Neural progenitor cell (in vitro differentiated cells): ENCODE data around the gene AGPS. TPM values are rescaled to one million over a fixed set of nuclear protein-coding genes. Genes with fewer than 3 reads are reported as not detected.

Experiments used
- DNase-seq: peaks from one replicate; pipeline ENCODE4 v3.0.0-alpha.2; 2016; ENCODE audit warnings: low spot score
- H2AFZ ChIP-seq: fragments of 200-600 bp; sonication (generic); replicated peaks from 2 replicates; pipeline ENCODE4 v1.6.1; 2016; ENCODE audit warnings: antibody characterized with exemption
- H3F3A ChIP-seq: fragments of 200-600 bp; sonication (generic); 2 replicates; pipeline ENCODE4 v1.6.1; 2016; ENCODE audit warnings: antibody characterized with exemption, low read depth
- H3K27ac ChIP-seq: fragments of 200-600 bp; sonication (generic); 2 replicates; pipeline ENCODE4 v1.5.1; 2016; ENCODE audit warnings: mild to moderate bottlenecking
- H3K27me3 ChIP-seq: fragments of 200-600 bp; sonication (generic); 2 replicates; pipeline ENCODE4 v1.6.1; 2016; ENCODE audit warnings: mild to moderate bottlenecking, moderate library complexity
- H3K36me3 ChIP-seq: fragments of 200-600 bp; sonication (generic); 2 replicates; pipeline ENCODE4 v1.5.1; 2016
- H3K4me1 ChIP-seq: fragments of 200-600 bp; sonication (generic); 2 replicates; pipeline ENCODE4 v1.6.1; 2016; ENCODE audit warnings: mixed run types
- H3K4me2 ChIP-seq: fragments of 200-600 bp; sonication (generic); 2 replicates; pipeline ENCODE4 v1.6.1; 2016
- H3K4me3 ChIP-seq: fragments of 200-600 bp; sonication (generic); 2 replicates; pipeline ENCODE4 v1.5.1; 2016
- H3K79me2 ChIP-seq: fragments of 200-600 bp; sonication (generic); 2 replicates; pipeline ENCODE4 v1.6.1; 2016; ENCODE audit warnings: low read depth
- H3K9ac ChIP-seq: fragments of 200-600 bp; sonication (generic); 2 replicates; pipeline ENCODE4 v1.6.1; 2016
- H3K9me3 ChIP-seq: fragments of 200-600 bp; sonication (generic); 2 replicates; pipeline ENCODE4 v1.5.1; 2016; ENCODE audit warnings: low read depth
- H4K20me1 ChIP-seq: fragments of 200-600 bp; sonication (generic); 2 replicates; pipeline ENCODE4 v1.6.1; 2016; ENCODE audit warnings: low read depth
- H3K27ac Mint-ChIP-seq: 3 replicates; pipeline ENCODE4 v1.8.0; 2021; ENCODE audit warnings: mixed read lengths
- H3K27me3 Mint-ChIP-seq: 2 replicates; pipeline ENCODE4 v1.8.0; 2022; ENCODE audit warnings: low read depth, mild to moderate bottlenecking, inconsistent platforms, moderate library complexity, mixed read lengths; ENCODE audit not compliant: insufficient read depth
- H3K36me3 Mint-ChIP-seq: 3 replicates; pipeline ENCODE4 v1.8.0; 2021; ENCODE audit warnings: mixed read lengths
- H3K4me1 Mint-ChIP-seq: 3 replicates; pipeline ENCODE4 v1.8.0; 2021; ENCODE audit warnings: mixed read lengths
- H3K4me3 Mint-ChIP-seq: 3 replicates; pipeline ENCODE4 v1.8.0; 2021; ENCODE audit warnings: mild to moderate bottlenecking, moderate library complexity, mixed read lengths
- H3K9me3 Mint-ChIP-seq: 3 replicates; pipeline ENCODE4 v1.8.0; 2020; ENCODE audit warnings: mixed read lengths
- EZH2 ChIP-seq: fragments of 200-600 bp; sonication (generic); IDR thresholded peaks from 2 replicates; pipeline ENCODE4 v1.6.1; 2017; ENCODE audit warnings: antibody characterized with exemption, mild to moderate bottlenecking, moderate library complexity
- EZH2phosphoT487 ChIP-seq: fragments of 200-600 bp; sonication (generic); IDR thresholded peaks from 2 replicates; pipeline ENCODE4 v1.6.1; 2017; ENCODE audit warnings: antibody characterized with exemption
- total RNA-seq: library from RNA; depleted of rRNA; stranded (reverse); fragments of >200 nt; gene quantifications from 2 replicates; pipeline ENCODE4 v1.2.3, GENCODE V29; 2015; ENCODE audit warnings: low replicate concordance
- TF ChIP-seq, protein P1 (sequence below): fragments of 200-600 bp; sonication (generic); IDR thresholded peaks from 2 replicates; pipeline ENCODE4 v1.5.1; 2017; ENCODE audit warnings: antibody characterized with exemption, mild to moderate bottlenecking

The AGPS gene
- total RNA-seq, 1 donor from 2014 or later: 63.5 TPM

DNA sequence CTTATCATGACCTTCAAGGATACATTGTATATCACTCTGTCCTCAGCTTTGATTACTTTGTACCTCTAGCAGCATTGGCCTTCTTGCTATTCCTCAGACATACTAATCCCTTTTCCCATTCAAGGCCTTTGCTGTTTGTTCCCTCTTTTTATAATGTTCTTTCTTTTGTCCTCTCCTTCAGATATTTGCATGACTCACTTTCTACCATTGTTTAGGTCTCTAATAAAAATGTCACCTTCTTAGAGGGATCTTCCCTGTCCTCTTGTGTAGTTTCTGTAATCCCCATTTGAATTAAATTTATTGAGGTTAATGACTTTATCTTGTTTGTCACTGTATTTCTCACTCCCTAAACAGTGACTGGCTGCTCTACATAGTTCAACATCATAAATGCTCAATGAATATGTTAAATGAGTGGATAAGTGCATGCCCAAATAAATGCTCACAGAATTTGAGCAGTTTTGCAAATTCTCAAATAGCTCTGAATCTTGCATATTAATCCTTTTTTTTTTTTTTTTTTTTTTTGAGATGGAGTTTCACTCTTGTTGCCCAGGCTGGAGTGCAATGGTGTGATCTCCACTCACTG is 135.9 kb downstream of the AGPS start:
- H3K36me3 ChIP-seq: no peaks in the 10 kb centered on the region
- H4K20me1 ChIP-seq: no peaks in the 10 kb centered on the region
- Mint-ChIP-seq H3K9me3 (no peaks in the 10 kb centered on the region), H3K27me3 (no peaks in the 10 kb centered on the region), H3K4me1 (no peaks in the 10 kb centered on the region), H3K4me3 (no peak overlapping the region), H3K27ac (no peak overlapping the region), H3K36me3 (peaks cover 2% of the 10 kb centered on the region)
- H3K27ac ChIP-seq: no peak overlapping the region
- no peaks in the 10 kb centered on the region for H3F3A ChIP-seq
- no peak overlapping the region for H3K4me3 ChIP-seq
- no peak overlapping the region for H3K9ac ChIP-seq
- no peak overlapping the region for H3K4me2 ChIP-seq
- H3K4me1 ChIP-seq: no peaks in the 10 kb centered on the region
- H3K79me2 ChIP-seq: no peaks in the 10 kb centered on the region
- no peak for DNase-seq
- no peaks in the 10 kb centered on the region for H3K9me3 ChIP-seq
- no peaks in the 10 kb centered on the region for H3K27me3 ChIP-seq
- H2AFZ ChIP-seq: no peak overlapping the region
- TF ChIP-seq, protein P1, sequence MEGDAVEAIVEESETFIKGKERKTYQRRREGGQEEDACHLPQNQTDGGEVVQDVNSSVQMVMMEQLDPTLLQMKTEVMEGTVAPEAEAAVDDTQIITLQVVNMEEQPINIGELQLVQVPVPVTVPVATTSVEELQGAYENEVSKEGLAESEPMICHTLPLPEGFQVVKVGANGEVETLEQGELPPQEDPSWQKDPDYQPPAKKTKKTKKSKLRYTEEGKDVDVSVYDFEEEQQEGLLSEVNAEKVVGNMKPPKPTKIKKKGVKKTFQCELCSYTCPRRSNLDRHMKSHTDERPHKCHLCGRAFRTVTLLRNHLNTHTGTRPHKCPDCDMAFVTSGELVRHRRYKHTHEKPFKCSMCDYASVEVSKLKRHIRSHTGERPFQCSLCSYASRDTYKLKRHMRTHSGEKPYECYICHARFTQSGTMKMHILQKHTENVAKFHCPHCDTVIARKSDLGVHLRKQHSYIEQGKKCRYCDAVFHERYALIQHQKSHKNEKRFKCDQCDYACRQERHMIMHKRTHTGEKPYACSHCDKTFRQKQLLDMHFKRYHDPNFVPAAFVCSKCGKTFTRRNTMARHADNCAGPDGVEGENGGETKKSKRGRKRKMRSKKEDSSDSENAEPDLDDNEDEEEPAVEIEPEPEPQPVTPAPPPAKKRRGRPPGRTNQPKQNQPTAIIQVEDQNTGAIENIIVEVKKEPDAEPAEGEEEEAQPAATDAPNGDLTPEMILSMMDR: no peak
- TF ChIP-seq EZH2phosphoT487 (no peak), EZH2 (no peak)

DNA sequence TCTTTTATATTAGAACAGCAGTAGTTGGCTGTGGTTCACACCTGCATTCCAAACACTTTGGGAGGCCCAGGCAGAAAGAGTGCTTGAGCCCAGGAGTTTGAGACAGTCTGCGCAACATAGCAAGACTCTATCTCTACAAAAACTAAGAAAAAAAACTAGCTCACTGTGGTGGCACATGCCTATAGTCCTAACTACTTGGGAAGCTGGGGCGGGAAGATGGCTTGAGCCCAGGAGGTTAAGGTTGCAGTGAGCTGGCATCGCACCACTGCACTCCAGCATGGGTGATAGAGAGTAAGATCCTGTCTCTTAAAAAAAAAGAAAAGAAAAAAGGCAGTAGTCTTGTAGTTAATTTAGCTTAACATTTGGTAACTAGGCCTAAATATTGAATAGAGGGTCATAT is 136.6 kb downstream of the AGPS start:
- Histone ChIP-seq H3K4me1 (no peaks in the 10 kb centered on the region), H4K20me1 (no peaks in the 10 kb centered on the region), H3K27ac (no peak overlapping the region), H3F3A (no peaks in the 10 kb centered on the region), H3K4me2 (no peak overlapping the region), H3K9ac (no peak overlapping the region), H3K27me3 (no peaks in the 10 kb centered on the region), H3K79me2 (no peaks in the 10 kb centered on the region), H2AFZ (no peak overlapping the region), H3K4me3 (no peak overlapping the region), H3K9me3 (no peaks in the 10 kb centered on the region), H3K36me3 (no peaks in the 10 kb centered on the region)
- TF ChIP-seq, protein P1: no peak
- TF ChIP-seq EZH2phosphoT487: no peak
- no peak for TF ChIP-seq EZH2
- DNase-seq: no peak
- no peaks in the 10 kb centered on the region for H3K36me3 Mint-ChIP-seq
- H3K27ac Mint-ChIP-seq: no peak overlapping the region
- no peak overlapping the region for H3K4me3 Mint-ChIP-seq
- no peaks in the 10 kb centered on the region for H3K9me3 Mint-ChIP-seq
- H3K27me3 Mint-ChIP-seq: no peaks in the 10 kb centered on the region
- H3K4me1 Mint-ChIP-seq: no peaks in the 10 kb centered on the region

DNA sequence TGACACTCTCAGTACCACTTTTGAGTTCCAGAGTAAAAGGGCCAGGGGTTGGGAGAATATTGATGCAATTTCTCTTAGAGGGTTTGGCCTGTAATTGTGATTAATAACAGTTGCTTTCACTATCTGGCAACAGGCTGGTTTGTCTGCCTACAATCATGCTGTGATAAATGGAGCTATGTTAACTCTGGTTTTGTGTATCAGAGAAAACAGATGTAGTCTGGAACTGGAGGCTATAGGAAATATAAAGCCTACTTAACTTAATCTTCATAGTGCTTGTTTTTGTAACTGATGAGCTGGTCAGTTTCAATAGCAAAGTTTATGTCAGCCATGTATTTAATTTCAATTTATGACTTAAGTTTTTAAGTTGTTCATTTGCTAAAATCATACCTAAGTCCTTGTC is 138.0 kb downstream of the AGPS start:
- Histone ChIP-seq H3F3A (no peaks in the 10 kb centered on the region), H2AFZ (no peak overlapping the region), H3K4me3 (no peak overlapping the region), H3K36me3 (no peaks in the 10 kb centered on the region), H3K4me2 (no peak overlapping the region), H3K79me2 (no peaks in the 10 kb centered on the region), H3K9me3 (no peaks in the 10 kb centered on the region), H3K4me1 (no peaks in the 10 kb centered on the region), H3K27ac (no peak overlapping the region), H4K20me1 (no peaks in the 10 kb centered on the region), H3K27me3 (no peaks in the 10 kb centered on the region), H3K9ac (no peak overlapping the region)
- no peak for TF ChIP-seq EZH2
- H3K27ac Mint-ChIP-seq: no peak overlapping the region
- DNase-seq: no peak
- H3K4me1 Mint-ChIP-seq: no peaks in the 10 kb centered on the region
- H3K9me3 Mint-ChIP-seq: no peaks in the 10 kb centered on the region
- H3K36me3 Mint-ChIP-seq: no peaks in the 10 kb centered on the region
- H3K4me3 Mint-ChIP-seq: no peak overlapping the region
- no peaks in the 10 kb centered on the region for H3K27me3 Mint-ChIP-seq

DNA sequence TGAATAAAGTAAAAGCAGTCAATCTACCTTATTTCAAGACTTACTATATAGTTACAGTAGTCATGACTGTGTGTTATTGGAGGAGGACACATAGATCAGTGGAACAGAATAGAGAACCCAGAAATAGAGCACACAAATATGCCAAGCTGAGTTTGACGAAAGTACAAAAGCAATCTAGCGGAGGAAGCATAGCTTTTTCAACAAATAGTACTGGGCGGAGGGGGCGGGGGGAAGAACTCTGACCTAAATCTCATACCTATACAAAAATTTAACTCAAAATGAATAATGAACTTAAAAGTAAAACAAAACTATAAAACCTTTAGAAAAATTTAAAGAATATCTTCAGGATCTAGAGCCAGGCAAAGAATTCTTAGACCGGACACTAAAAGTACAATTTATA is 139.1 kb downstream of the AGPS start:
- Histone ChIP-seq H3K4me3 (no peak overlapping the region), H3K27ac (no peak overlapping the region), H3K27me3 (no peaks in the 10 kb centered on the region), H3K4me1 (no peaks in the 10 kb centered on the region), H3K9ac (no peak overlapping the region), H4K20me1 (no peaks in the 10 kb centered on the region), H2AFZ (no peak overlapping the region), H3F3A (no peaks in the 10 kb centered on the region), H3K36me3 (no peaks in the 10 kb centered on the region), H3K4me2 (no peak overlapping the region), H3K9me3 (no peaks in the 10 kb centered on the region), H3K79me2 (no peaks in the 10 kb centered on the region)
- Mint-ChIP-seq H3K4me3 (no peak overlapping the region), H3K36me3 (no peaks in the 10 kb centered on the region), H3K27ac (no peak overlapping the region), H3K4me1 (no peaks in the 10 kb centered on the region), H3K27me3 (no peaks in the 10 kb centered on the region), H3K9me3 (no peaks in the 10 kb centered on the region)
- TF ChIP-seq EZH2phosphoT487 (no peak), EZH2 (no peak)
- TF ChIP-seq, protein P1: no peak
- no peak for DNase-seq
